Right atrium auricular region (tissue), 2 donors: Measurements from ENCODE around the gene ZDHHC15. TPM values are rescaled to one million over a fixed set of nuclear protein-coding genes. Genes with fewer than 3 reads are reported as not detected.
"Not testable (repeated sequence)": the region's sequence is repeated elsewhere in the genome, so short reads cannot be mapped to it uniquely, and the experiment has no call there.

Source experiments
- DNase-seq: peaks from one replicate; pipeline ENCODE4 v3.0.0-alpha.2; 2019; ENCODE audit warnings: low spot score
- H3K27ac ChIP-seq, 2 donors: fragments of 200-600 bp; sonication (generic); 1 replicate in 1 of 2; 2 replicates in 1 of 2; pipeline ENCODE4 v1.5.1; 2016 to 2019
- H3K27me3 ChIP-seq, 2 donors: fragments of 200-600 bp; sonication (generic); one replicate each; pipeline versions ENCODE4 v1.5.1 to v1.6.0; 2017 to 2019
- H3K36me3 ChIP-seq: fragments of 200-600 bp; sonication (generic); one replicate; pipeline ENCODE4 v1.5.1; 2016
- H3K4me1 ChIP-seq, 2 donors: fragments of 200-600 bp; sonication (generic); one replicate each; pipeline versions ENCODE4 v1.5.1 to v1.6.0; 2017 to 2019
- H3K4me3 ChIP-seq, 2 donors: fragments of 200-600 bp; sonication (generic); 1 replicate in 1 of 2; 2 replicates in 1 of 2; pipeline ENCODE4 v1.5.1; 2017 to 2019; ENCODE audit warnings: mild to moderate bottlenecking in 1 of 2, moderate library complexity in 1 of 2
- H3K9me3 ChIP-seq, 2 donors: fragments of 200-600 bp; sonication (generic); one replicate each; pipeline ENCODE4 v1.5.1; 2019
- total RNA-seq, 2 donors: library from RNA; depleted of rRNA; stranded (reverse); fragments of >200 nt; gene quantifications; one replicate each; pipeline ENCODE4 v1.1.0, GENCODE V29; 2016
- TF ChIP-seq, protein P1 (sequence below), 2 donors: fragments of 200-600 bp; sonication (generic); IDR thresholded peaks; one replicate each; pipeline ENCODE4 v1.5.1; 2019; ENCODE audit warnings: antibody characterized with exemption in 2 of 2

ZDHHC15 gene
- total RNA-seq, 2 donors from 2014 or later = 2.8 to 3.6 TPM

DNA sequence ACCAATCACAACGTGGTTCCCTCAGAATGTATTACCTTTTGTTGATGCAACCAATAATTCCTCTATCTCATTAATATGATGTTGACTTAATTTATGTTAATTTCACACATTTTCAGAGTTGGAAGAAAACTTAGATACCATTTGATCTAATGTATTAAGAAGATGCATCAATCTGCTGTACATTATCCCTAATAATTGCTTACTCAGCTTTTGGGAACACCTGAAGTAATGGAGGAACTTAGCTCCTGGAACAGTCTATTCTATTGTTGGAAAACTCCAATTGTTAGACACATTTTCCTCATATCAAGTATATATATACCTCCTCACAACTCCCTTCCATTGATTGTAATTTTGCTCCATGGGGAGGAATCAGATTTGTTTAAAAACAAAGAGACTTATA is 38.9 kb downstream of the ZDHHC15 start:
- DNase-seq = no peak
- Histone ChIP-seq H3K9me3 (peaks cover 0 to 13% of the 10 kb centered on the region in 2 donors), H3K4me3 (no peak overlapping the region), H3K36me3 (no peaks in the 10 kb centered on the region), H3K4me1 (no peaks in the 10 kb centered on the region), H3K27me3 (no peaks in the 10 kb centered on the region), H3K27ac (no peak overlapping the region)
- TF ChIP-seq, protein P1, sequence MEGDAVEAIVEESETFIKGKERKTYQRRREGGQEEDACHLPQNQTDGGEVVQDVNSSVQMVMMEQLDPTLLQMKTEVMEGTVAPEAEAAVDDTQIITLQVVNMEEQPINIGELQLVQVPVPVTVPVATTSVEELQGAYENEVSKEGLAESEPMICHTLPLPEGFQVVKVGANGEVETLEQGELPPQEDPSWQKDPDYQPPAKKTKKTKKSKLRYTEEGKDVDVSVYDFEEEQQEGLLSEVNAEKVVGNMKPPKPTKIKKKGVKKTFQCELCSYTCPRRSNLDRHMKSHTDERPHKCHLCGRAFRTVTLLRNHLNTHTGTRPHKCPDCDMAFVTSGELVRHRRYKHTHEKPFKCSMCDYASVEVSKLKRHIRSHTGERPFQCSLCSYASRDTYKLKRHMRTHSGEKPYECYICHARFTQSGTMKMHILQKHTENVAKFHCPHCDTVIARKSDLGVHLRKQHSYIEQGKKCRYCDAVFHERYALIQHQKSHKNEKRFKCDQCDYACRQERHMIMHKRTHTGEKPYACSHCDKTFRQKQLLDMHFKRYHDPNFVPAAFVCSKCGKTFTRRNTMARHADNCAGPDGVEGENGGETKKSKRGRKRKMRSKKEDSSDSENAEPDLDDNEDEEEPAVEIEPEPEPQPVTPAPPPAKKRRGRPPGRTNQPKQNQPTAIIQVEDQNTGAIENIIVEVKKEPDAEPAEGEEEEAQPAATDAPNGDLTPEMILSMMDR (IDR thresholded peaks at IDR 0.05) = no peak

DNA sequence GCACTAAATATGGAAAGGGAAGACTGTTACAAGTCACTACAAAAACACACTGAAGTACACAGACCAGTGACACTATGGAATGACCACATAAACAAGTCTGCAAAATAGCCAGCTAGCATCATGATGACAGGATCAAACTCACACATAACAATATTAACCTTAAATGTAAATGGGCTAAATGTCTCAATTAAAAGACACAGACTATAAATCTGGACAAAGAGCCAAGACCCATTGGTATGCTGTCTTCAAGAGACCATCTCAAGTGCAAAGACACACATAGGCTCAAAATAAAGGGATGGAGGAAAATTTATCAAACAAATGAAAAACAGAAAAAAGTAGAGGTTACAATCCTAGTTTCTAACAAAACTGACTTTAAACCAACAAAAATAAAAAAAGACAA is 61.1 kb downstream of the ZDHHC15 start:
- not testable (repeated sequence) for H3K4me1 ChIP-seq, H3K27me3 ChIP-seq, H3K4me3 ChIP-seq, H3K36me3 ChIP-seq, DNase-seq, H3K27ac ChIP-seq
- peaks cover 10 to 57% of the 10 kb centered on the region in 2 donors for H3K9me3 ChIP-seq

DNA sequence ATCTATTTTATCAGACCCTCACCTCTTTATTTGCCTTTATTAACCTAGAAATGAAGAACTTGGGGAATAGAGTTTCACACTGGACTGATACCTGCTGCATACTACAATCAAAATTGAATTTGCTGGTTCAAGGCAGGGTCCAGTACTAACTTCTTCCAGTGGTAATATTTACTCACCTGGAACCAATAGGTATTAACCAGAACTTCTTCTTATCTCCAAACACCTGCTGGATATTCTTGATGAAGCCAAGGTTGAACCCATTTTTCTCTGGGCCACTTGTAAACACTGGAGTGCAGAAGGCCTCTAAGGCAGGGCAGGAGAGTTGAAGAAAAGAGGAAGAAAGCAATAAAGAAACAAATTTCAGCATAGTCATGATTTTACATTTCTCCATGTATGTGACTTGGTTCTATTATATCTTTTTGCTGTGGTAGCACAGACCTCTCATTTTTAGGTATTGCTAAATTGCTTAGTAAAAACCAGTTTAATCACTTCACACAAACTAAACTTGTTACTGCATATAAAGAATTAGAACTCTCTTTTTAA is 101.1 kb downstream of the ZDHHC15 start:
- no peak overlapping the region for H3K4me3 ChIP-seq
- H3K27ac ChIP-seq = no peak overlapping the region
- DNase-seq = no peak
- H3K9me3 ChIP-seq = no peaks in the 10 kb centered on the region
- no peaks in the 10 kb centered on the region for H3K36me3 ChIP-seq
- no peaks in the 10 kb centered on the region for H3K27me3 ChIP-seq
- TF ChIP-seq, protein P1 (IDR thresholded peaks at IDR 0.05) = no peak
- no peaks in the 10 kb centered on the region for H3K4me1 ChIP-seq

DNA sequence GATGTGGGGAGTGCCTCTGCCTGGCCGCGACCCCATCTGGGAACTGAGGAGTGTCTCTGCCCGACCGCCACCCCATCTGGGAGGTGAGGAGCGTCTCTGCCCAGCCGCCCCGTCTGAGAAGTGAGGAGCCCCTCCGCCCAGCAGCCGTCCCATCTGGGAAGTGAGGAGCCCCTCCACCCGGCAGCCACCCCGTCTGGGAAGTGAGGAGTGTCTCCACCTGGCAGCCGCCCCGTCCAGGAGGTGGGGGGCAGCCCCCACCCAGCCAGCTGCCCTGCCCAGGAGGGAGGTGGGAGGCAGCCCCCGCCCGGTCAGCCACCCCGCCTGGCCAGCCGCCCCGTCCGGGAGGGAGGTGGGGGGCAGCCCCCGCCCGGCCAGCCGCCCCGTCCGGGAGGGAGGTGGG is 115.7 kb downstream of the ZDHHC15 start:
- not testable (repeated sequence) for H3K27me3 ChIP-seq, H3K4me1 ChIP-seq, DNase-seq, H3K27ac ChIP-seq, H3K36me3 ChIP-seq, H3K4me3 ChIP-seq
- peaks cover 3 to 15% of the 10 kb centered on the region in 2 donors for H3K9me3 ChIP-seq

DNA sequence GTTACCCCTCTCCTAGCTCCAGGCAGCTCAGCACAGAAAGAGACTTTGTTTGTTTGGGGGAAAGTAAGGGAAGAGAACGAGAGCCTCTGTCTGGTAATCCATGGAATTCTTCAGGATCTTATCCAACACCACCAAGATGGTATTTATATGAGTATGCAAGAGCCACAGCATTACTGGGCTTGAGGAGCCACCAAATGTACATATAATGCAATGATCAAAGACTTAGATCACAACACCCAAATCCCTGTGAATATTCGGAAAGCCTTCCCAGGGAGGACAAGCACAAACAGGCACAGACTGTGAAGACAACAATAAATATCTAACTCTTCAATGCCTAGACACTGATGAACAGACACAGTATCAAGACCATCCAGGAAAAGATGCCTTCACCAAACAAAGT is 132.4 kb downstream of the ZDHHC15 start:
- H3K4me1 ChIP-seq = no peaks in the 10 kb centered on the region
- H3K36me3 ChIP-seq = no peaks in the 10 kb centered on the region
- no peak overlapping the region for H3K4me3 ChIP-seq
- no peaks in the 10 kb centered on the region for H3K27me3 ChIP-seq
- TF ChIP-seq, protein P1 (IDR thresholded peaks at IDR 0.05) = no peak
- no peak overlapping the region for H3K27ac ChIP-seq
- no peak for DNase-seq
- H3K9me3 ChIP-seq = peaks cover 0 to 17% of the 10 kb centered on the region in 2 donors

DNA sequence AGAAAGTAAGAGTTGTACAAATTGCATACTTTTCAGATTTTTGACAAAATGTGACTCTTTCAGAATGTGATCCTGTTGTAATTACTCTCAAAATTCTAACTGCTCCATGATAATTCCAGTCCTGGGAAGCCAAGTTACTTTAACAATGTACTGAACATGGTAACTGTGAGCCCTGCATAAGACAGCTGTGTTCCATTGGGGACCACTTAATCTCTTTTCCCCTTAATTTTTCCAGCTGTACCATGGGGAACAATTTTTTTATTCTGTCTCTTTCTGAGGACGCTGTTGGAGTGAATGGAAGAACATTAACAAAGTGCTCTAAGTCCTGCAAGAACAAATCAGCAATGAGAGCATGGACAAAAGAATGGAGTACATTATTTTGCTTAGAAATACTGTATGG is 153.1 kb downstream of the ZDHHC15 start:
- no peak overlapping the region for H3K4me3 ChIP-seq
- TF ChIP-seq, protein P1 (IDR thresholded peaks at IDR 0.05) = no peak
- DNase-seq = no peak
- H3K27ac ChIP-seq = no peak overlapping the region
- no peaks in the 10 kb centered on the region for H3K4me1 ChIP-seq
- H3K36me3 ChIP-seq = no peaks in the 10 kb centered on the region
- no peaks in the 10 kb centered on the region for H3K27me3 ChIP-seq
- H3K9me3 ChIP-seq = no peaks in the 10 kb centered on the region

DNA sequence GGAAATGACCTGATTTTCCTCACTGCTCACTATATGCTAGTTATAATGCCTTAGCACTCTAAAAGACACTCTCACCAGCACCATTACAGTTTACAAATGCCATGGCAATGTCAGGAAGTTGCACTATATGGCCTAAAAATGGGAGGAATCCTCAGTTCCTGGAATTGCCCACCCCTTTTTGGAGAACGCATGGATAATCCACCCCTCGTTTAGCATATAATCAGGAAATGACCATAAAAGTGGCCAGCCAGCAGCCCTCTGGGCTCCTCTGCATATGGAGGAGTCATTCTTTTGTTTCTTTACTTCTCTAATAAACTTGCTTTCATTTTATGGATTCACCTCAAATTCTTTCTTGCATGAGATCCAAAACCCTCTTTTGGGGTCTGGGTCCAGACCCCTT is 156.0 kb downstream of the ZDHHC15 start:
- H3K27ac ChIP-seq = no peak overlapping the region
- DNase-seq = no peak
- TF ChIP-seq, protein P1 (IDR thresholded peaks at IDR 0.05) = no peak
- no peaks in the 10 kb centered on the region for H3K36me3 ChIP-seq
- H3K27me3 ChIP-seq = no peaks in the 10 kb centered on the region
- H3K4me3 ChIP-seq = no peak overlapping the region
- no peaks in the 10 kb centered on the region for H3K4me1 ChIP-seq
- H3K9me3 ChIP-seq = no peaks in the 10 kb centered on the region
